Body of pancreas (tissue), 4 donors: Measurements from ENCODE around the gene IFT80.

Experiments
- POLR2A ChIP-seq, 3 donors: fragments of 450-650 bp; IDR thresholded peaks; one replicate each; pipeline ENCODE4 v1.6.1; 2016; ENCODE audit warnings: antibody characterized with exemption in 3 of 3, mild to moderate bottlenecking in 2 of 3
- TF ChIP-seq, protein P1 (sequence below), 7 experiments: fragments of 450-650 bp in 4 of 7; fragments of 200-600 bp in 3 of 7; sonication (generic) in 3 of 7; IDR thresholded peaks; one replicate each; pipeline ENCODE4 v1.5.1; 2016 to 2019; ENCODE audit warnings: antibody characterized with exemption in 7 of 7

DNA sequence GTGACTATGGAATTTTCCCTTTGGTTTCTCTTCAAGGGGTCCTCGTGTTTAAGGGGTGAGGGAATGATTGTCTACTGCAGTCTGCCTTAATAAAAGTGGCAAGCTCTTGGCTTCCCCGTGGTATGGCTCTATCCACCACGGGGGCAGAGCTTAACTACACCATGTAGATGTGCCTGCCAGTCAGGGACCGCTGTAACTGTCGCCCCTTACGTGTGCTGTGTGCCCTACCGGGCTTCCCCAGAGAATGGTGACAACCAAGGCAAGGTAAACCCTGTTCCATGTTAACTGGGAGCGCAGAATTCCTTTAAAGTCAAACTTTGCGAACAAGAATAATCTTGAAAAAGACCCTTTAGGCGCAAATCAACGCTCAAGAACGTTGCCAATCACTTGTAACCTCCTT lies 174.8 kb downstream of the IFT80 start:
- TF ChIP-seq, protein P1, sequence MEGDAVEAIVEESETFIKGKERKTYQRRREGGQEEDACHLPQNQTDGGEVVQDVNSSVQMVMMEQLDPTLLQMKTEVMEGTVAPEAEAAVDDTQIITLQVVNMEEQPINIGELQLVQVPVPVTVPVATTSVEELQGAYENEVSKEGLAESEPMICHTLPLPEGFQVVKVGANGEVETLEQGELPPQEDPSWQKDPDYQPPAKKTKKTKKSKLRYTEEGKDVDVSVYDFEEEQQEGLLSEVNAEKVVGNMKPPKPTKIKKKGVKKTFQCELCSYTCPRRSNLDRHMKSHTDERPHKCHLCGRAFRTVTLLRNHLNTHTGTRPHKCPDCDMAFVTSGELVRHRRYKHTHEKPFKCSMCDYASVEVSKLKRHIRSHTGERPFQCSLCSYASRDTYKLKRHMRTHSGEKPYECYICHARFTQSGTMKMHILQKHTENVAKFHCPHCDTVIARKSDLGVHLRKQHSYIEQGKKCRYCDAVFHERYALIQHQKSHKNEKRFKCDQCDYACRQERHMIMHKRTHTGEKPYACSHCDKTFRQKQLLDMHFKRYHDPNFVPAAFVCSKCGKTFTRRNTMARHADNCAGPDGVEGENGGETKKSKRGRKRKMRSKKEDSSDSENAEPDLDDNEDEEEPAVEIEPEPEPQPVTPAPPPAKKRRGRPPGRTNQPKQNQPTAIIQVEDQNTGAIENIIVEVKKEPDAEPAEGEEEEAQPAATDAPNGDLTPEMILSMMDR (IDR thresholded peaks at IDR 0.05) = no peak
- no peak for TF ChIP-seq POLR2A (IDR thresholded peaks at IDR 0.05)
